GM19372 (cell line): ENCODE results near the gene OR8G5.
"Not testable (repeated sequence)": the region's sequence is repeated elsewhere in the genome, so short reads cannot be mapped to it uniquely, and the experiment has no call there.

Source experiments
- ATAC-seq: cut with Tn5 transposase; IDR thresholded peaks from one replicate; pipeline ENCODE4 v1.9.1; 2021; ENCODE audit warnings: mild to moderate bottlenecking, low read depth, moderate library complexity; ENCODE audit not compliant: unreplicated experiment

The OR8G5 gene, protein sequence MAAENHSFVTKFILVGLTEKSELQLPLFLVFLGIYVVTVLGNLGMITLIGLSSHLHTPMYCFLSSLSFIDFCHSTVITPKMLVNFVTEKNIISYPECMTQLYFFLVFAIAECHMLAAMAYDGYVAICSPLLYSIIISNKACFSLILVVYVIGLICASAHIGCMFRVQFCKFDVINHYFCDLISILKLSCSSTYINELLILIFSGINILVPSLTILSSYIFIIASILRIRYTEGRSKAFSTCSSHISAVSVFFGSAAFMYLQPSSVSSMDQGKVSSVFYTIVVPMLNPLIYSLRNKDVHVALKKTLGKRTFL

DNA sequence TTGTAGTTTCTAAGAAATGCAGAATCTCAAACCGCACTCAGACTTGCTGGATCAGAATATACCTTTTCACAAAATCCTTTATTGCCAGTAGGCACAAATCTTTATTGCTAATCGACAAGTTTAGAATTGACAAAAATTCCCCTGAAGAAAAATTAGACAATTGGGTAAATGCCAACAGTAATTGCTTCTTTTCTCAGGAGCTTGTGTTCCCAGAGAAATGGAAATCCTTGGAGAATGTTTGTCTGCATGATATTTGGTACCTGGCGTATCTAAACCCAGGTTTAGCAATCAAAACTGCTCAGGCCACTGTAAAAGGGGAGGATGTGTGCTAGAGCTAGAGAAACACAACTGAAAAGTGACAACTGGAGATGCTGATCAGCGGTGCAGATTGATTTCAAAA, at the start of gene OR8G5:
Gene OR8G5, plus strand, starts transcription at position 301 of the 400 bp plus-strand sequence. CDS start 8,556 bp downstream, outside the sequence.
- no peak for ATAC-seq

DNA sequence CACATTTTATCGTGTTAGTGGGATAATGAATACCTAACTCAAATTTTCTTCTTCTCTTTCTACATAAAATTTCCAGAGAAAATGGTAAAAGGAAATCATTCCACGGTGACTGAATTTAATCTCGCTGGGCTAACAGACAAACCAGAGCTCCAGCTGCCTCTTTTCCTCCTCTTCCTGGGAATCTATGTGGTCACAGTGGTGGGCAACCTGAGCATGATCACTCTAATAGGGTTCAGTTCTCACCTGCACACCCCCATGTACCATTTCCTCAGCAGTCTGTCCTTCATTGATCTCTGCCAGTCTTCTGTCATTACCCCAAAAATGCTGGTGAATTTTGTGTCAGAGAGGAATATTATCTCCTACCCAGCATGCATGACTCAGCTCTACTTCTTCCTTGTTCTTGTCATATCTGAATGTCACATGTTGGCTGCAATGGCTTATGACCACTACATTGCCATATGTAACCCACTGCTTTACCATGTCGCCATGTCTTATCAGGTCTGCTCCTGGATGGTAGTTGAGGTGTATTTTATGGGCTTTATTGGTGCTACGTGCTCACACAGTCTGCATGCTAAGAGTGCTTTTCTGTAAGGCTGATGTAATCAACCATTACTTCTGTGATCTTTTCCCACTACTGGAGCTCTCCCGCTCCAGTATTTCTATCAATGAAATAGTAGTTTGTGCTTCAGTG, 48.9 kb upstream of the OR8G5 start:
- no peak for ATAC-seq

DNA sequence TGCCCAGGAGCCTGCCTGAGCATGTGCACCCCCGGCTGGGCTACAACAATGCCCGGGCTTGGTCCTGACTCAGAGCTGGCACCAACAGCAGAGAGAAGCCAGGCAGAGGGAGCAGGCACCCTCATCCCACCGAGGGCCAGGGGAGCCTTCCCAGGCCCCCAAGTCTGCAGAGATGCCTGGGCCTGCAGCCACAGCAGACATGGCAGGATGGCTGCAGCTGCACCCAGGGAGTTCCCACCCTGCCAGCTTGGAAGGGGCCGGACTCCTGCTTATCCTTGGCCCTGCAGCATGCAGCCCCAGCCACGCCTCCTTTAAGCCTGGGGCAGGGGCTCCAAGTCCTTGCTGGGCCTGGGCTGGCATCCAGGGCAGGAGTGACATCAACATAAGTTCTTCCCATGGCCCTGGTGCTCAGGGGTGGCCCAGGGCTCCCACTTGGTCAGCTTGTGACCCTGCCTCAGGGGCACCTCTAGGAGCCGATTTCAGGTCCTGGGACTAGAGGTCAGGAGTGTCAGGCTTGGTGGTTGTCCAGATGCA, 46.3 kb upstream of the OR8G5 start:
- ATAC-seq: no peak

DNA sequence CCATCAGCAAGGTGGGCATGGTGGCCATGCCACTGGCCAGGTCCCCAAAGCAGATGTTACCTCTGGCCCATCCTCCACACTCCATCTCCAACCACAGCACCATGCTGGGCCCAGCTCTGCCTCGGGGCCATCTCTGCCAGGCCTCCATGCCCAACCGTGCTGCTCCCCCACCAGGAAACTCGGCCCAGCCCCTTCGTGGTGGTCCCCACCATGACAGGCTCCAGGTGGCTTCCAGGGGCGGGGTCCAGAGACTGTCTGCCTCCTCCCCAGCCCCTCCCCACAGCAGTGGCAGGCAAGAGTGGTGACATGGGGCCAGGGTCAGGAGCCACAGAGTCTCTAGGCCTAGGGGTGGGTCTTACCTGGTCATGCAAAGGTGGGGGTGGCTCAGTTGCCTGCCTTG, 45.8 kb upstream of the OR8G5 start:
- no peak for ATAC-seq

DNA sequence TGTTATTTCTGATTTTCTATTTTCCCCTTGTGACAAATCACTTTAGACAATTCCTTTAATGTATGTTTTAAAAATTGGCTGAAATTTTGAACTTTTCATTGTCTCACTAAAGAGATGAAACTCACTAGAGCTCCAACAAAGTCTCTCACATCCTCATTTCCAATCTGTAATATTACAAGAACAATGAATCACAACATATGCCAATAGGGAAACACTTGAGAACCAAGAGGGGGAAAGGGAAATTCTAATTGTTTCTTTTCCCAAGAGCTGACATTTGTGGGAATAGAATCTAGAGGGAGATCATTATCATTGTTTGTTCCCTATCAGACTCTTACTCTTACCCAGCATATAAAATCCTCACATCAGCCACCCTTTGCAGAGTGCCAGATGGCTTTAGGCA, 44.9 kb upstream of the OR8G5 start:
- ATAC-seq: no peak

DNA sequence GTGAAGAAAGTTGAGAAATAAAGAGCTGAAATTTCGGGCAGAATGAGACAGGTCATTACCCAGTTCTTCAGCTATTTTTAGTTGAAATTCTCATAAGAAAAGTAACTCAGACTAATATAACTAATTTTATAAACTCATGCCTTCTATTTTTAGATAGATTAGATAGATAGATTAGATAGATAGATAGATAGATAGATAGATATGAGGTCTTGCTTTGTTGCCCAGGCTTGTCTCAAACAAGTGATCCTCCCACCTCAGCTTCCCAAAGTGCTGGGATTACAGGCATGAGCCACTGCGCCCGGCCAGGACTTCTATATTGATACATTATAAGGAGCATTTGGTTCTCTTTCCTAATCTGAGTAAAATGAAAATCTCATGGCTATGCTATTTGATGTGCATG, 42.1 kb upstream of the OR8G5 start:
- ATAC-seq: no peak

DNA sequence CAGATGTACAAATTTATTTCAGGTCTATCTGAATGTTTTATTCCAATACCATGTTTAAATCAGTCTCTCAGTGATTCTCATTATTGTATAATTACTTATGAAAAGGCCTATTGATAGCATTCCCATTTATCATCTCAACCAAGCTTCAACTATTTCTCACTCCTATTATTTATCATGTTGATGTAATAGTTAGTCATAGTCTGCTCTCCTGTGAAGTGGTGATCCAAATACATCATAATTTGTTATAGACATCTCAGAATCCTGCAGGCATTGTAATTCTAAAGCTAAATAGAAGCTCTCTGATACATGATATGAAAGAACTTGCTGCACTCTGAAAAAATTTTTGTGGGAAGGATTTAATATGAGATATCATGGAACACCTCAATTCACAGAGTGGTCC, 37.0 kb upstream of the OR8G5 start:
- no peak for ATAC-seq

DNA sequence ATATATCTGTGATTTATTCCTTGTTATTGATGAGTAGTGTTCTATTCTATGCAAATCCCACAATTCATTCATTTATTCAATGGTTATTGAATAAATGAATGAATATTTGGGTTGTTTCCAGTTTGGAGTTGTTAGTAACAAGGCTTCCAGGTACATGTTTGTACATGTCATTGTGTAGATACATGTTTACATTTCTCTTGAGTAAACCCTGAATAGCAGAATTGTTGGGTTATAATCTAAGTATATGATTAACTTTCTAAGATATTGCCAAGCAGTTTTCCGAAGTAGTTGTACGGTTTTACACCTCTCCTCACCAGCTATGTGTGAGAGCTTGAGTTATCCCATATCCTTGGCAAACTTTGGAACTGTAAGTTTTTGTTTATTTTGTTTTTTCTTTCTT, 33.8 kb upstream of the OR8G5 start:
- ATAC-seq: no peak

DNA sequence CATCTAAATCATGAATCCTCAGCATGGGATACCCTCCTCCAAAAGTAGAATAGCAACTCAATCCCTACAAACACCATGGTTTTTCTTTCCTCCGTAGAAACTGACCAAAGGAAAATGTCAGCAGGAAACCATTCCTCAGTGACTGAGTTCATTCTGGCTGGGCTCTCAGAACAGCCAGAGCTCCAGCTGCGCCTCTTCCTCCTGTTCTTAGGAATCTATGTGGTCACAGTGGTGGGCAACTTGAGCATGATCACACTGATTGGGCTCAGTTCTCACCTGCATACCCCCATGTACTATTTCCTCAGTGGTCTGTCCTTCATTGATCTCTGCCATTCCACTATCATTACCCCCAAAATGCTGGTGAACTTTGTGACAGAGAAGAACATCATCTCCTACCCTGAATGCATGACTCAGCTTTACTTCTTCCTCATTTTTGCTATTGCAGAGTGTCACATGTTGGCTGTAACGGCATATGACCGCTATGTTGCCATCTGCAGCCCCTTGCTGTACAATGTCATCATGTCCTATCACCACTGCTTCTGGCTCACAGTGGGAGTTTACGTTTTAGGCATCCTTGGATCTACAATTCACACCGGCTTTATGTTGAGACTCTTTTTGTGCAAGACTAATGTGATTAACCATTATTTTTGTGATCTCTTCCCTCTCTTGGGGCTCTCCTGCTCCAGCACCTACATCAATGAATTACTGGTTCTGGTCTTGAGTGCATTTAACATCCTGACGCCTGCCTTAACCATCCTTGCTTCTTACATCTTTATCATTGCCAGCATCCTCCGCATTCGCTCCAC, 31.4 kb upstream of the OR8G5 start:
- ATAC-seq: not testable (repeated sequence)

DNA sequence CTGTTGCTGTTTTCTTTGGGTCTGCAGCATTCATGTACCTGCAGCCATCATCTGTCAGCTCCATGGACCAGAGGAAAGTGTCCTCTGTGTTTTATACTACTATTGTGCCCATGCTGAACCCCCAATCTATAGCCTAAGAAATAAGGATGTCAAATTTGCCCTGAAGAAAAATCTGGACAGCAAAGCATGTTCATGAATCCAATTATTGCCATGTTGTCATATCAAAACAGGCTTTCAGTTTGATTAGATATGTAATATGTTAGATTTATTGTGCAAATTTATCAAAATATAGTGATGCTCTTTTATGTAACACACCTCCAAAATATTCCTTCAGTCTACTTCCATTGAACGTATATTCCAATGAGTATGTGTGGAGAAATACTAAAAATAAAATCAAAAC, 30.7 kb upstream of the OR8G5 start:
- no peak for ATAC-seq

DNA sequence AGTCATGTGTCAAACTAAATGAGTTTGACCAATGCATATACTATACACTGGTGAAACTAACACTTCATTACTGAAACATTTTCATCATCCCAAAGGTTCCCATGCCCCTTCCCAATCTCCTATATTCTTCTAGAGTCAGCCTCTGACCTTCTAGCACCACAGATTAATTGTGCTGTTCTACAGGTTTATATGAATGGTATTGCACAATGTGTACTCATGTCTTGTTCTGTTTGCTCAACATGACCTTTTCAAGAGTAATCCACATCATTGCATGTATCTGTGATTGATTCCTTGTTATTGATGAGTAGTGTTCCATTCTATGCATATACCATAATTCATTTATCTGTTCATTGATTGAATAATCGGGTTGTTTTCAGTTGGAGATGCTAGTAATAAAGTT, 22.8 kb upstream of the OR8G5 start:
- ATAC-seq: no peak

DNA sequence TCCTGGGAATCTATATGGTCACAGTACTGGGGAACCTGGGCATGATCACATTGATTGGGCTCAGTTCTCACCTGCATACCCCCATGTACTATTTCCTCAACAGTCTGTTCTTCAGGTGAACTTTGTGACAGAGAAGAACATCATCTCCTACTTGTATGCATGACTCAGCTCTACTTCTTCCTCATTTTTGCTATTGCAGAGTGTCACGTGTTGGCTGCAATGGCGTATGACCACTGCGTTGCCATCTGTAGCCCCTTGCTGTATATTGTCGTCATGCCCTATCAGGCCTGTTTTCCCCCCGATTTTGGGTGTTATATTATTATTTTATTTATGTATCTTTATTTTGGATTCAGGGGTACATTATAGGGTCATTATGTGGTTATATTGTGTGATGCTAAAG, 17.7 kb upstream of the OR8G5 start:
- no peak for ATAC-seq

DNA sequence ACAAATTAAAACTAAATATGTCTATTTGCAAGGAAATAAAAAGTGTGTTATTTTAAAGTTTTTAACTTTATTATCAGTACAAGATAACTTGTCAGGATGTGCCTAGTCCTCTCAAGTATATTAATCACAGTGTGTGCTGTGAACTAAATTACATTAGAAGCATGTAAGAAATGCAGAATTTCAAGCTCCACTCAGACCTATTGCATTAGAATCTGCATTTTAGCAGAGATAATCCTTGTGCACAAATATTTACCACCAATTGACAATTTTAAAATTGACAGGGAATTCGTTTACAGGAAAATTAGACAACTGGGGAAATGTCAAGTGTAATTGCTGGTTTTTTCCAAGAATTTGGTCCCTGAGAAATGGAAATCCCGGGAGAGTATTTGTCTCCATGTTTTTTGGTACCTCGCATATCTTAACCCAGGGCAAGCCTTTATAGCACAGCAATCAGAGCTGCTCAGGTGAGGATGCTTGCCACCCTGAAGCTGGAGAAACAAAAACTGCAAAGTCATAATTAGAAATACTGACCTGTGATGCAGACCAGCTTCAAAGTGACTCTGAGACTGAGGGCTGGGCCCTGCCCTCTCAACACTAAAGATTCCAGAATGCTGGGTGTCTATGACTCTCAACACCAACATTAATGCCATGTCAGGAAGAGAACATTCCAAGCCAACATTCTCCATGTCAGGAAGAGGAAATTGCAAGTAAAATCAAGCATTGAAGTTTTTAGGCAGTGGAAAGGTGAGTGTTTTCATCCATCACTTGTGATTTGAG, 15.4 kb upstream of the OR8G5 start, which contains the start of gene OR8G1:
Gene OR8G1, plus strand, starts transcription at position 475 of the 777 bp plus-strand sequence. CDS start 8,581 bp downstream, outside the sequence.
- ATAC-seq: no peak

DNA sequence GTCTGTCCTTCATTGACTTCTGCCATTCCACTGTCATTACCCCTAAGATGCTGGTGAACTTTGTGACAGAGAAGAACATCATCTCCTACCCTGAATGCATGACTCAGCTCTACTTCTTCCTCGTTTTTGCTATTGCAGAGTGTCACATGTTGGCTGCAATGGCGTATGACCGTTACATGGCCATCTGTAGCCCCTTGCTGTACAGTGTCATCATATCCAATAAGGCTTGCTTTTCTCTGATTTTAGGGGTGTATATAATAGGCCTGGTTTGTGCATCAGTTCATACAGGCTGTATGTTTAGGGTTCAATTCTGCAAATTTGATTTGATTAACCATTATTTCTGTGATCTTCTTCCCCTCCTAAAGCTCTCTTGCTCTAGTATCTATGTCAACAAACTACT, 6.3 kb upstream of the OR8G5 start:
- ATAC-seq: not testable (repeated sequence)

DNA sequence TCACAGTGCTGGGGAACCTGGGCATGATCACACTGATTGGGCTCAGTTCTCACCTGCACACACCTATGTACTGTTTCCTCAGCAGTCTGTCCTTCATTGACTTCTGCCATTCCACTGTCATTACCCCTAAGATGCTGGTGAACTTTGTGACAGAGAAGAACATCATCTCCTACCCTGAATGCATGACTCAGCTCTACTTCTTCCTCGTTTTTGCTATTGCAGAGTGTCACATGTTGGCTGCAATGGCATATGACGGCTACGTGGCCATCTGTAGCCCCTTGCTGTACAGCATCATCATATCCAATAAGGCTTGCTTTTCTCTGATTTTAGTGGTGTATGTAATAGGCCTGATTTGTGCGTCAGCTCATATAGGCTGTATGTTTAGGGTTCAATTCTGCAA, 8.9 kb downstream of the OR8G5 start:
- ATAC-seq: not testable (repeated sequence)

DNA sequence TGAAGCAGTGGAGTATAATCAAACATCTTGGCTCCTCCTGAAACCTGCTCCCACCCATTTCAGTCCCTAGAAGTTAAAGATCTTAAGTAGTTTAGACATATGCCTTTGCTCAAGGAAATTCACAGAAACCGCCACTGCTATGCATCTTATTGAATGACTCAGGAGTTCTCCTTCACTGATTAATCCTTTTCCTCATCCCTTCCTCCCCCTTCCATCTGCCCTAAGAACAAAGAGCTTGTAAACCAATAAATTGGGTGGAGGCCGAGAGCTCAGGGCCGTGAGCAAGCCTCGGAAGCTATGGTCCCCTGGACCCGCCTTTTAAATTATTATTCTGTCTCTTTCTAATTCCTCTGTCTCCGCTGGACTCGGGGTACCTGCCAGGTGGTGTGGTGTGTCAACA, 14.7 kb downstream of the OR8G5 start:
- not testable (repeated sequence) for ATAC-seq

DNA sequence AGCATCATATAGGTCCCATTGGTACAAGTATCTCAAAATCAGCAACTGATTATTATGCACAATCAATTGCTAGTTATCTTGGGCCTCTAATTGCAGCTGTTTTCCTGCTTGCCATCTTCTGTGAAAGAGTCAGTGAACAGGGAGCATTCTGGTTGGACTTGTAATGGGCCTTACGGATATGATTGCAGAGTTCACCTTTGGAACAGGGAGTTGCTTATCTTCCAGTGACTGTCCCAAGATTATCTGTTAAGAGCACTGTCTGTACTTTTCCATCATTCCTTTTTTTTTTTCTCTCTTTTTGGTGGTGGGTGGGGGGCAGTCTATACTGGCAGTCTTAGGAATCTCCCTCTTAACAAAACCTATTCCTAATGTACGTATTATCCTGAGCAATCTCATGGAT, 17.8 kb downstream of the OR8G5 start:
- no peak for ATAC-seq

DNA sequence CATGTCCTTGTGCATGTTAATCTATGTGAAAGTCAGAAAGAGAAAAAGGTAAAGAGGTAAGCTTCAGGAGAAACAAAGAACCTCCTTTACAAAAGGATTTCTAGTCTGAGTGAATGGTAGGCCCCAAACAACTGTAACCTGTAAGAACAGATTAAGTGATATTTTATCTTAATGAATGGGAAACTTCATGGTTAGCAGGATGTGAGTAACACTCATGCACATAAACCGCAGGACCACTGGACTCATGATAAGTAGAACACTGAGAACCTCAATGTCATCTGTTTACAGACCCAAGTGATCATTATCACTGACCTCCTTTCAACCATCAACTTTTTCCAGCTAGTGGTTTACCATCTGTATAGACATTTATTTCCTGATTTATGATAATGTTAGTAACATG, 19.9 kb downstream of the OR8G5 start:
- no peak for ATAC-seq

DNA sequence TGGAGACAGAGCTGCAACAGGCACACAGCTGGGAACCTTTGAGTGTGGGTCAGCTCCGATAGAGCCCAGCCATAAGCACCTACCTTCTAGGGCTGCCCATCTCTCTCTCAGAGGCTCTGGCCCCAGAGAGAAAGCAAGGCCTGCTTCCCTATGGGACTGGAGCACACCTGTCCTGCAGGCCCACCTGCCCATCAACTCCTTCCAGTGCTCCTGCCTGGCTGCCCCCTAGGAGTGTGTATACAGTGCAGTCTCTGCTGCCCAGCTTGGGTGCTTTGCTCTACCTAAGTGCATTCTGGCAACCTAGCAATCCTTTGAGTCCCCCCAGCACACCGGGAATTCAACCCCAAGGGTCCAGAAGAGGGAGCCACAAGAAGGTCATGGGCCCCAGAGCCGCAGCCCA, 21.0 kb downstream of the OR8G5 start:
- no peak for ATAC-seq

DNA sequence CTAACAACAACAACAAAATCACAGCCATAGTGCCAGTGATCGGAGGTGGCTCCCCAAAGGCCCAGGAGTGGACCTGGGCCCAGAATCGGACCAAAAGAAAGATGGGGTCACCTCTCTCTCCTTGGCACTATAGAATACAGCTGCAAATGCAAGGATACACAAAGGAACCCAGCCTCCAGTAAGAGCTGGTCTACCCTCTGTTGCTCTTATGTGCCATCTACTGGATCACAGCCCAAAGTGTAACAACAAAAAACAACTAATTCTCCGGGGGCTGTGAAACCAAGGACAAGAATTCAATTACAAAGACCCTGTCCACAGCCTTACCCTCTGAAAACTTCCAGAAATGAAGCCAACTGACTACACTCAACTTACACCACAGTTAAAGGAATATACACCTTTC, 21.6 kb downstream of the OR8G5 start:
- ATAC-seq: no peak
